H1 (cell line): Measurements from ENCODE around the gene CAMK2G. TPM values are rescaled to one million over a fixed set of nuclear protein-coding genes. Genes with fewer than 3 reads are reported as not detected.

Experiments used
- EGR1 ChIP-seq: IDR thresholded peaks from 2 replicates; pipeline ENCODE4 v1.6.1; 2011; ENCODE audit warnings: low read depth, low read length, borderline replicate concordance
- FOSL1 ChIP-seq: IDR thresholded peaks from 2 replicates; pipeline ENCODE4 v1.6.1; 2011; ENCODE audit warnings: mild to moderate bottlenecking, low read depth, low read length, moderate library complexity; ENCODE audit not compliant: insufficient read depth
- RAD21 ChIP-seq, 2 experiments: IDR thresholded peaks in 1 of 2; conservative IDR thresholded peaks in 1 of 2; 2 replicates each; pipeline ENCODE4 v1.6.1; 2011; ENCODE audit warnings: low read depth in 2 of 2, low read length in 2 of 2, improper control_type of control experiment in 1 of 2, inconsistent platforms in 1 of 2, mild to moderate bottlenecking in 1 of 2, moderate library complexity in 1 of 2
- SIX5 ChIP-seq: IDR thresholded peaks from 2 replicates; pipeline ENCODE4 v1.6.1; 2011; ENCODE audit warnings: mild to moderate bottlenecking, low read depth, low read length
- SP1 ChIP-seq: IDR thresholded peaks from 2 replicates; pipeline ENCODE4 v1.6.1; 2011; ENCODE audit warnings: low read depth, low read length
- TCF12 ChIP-seq: IDR thresholded peaks from 2 replicates; pipeline ENCODE4 v1.6.1; 2011; ENCODE audit warnings: low read depth, mild to moderate bottlenecking, low read length
- polyA plus RNA-seq, 7 experiments: library from polyadenylated mRNA; depleted of rRNA in 3 of 7; stranded (reverse) in 5 of 7; unstranded in 2 of 7; fragments of >200 nt in 5 of 7; fragments of 200-250 nt in 2 of 7; gene quantifications; 1 replicate in 5 of 7; 2 replicates in 1 of 7; 4 replicates in 1 of 7; pipeline versions ENCODE4 v1.2.1 to v1.2.3, GENCODE V29; 2011 to 2013; ENCODE audit warnings: missing spikeins in 2 of 7, mixed read lengths in 2 of 7
- total RNA-seq: library from RNA; stranded (reverse); fragmentation: NEBNext Ultra II Directional; extraction: Animal tissue kit (Norgen Biotek cat#: 25700); gene quantifications from 2 replicates; pipeline ENCODE4 v1.2.1, GENCODE V29; 2021
- TF ChIP-seq, protein P1 (sequence below), 3 experiments: IDR thresholded peaks; 1 replicate in 2 of 3; 2 replicates in 1 of 3; pipeline versions ENCODE4 v1.5.1 to v1.6.1; 2011; ENCODE audit warnings: low read length in 3 of 3, mild to moderate bottlenecking in 3 of 3, inconsistent platforms in 2 of 3, low read depth in 1 of 3, moderate library complexity in 1 of 3; ENCODE audit not compliant: insufficient read depth in 1 of 3; ENCODE audit errors: control extremely low read depth in 1 of 3
- TF ChIP-seq, protein P2 (sequence below): fragments of 300-600 bp; sonication (generic); IDR thresholded peaks from 2 replicates; pipeline ENCODE4 v1.7.1; 2012; ENCODE audit warnings: low read length, moderate library complexity, mild to moderate bottlenecking, inconsistent platforms; ENCODE audit not compliant: insufficient replicate concordance

Gene CAMK2G
- total and polyA plus RNA-seq, 2 of the 8 experiments (the other 6 are each of a cell fraction or from before 2014, with no cell fraction given), result 28.9 to 31.7 TPM

DNA sequence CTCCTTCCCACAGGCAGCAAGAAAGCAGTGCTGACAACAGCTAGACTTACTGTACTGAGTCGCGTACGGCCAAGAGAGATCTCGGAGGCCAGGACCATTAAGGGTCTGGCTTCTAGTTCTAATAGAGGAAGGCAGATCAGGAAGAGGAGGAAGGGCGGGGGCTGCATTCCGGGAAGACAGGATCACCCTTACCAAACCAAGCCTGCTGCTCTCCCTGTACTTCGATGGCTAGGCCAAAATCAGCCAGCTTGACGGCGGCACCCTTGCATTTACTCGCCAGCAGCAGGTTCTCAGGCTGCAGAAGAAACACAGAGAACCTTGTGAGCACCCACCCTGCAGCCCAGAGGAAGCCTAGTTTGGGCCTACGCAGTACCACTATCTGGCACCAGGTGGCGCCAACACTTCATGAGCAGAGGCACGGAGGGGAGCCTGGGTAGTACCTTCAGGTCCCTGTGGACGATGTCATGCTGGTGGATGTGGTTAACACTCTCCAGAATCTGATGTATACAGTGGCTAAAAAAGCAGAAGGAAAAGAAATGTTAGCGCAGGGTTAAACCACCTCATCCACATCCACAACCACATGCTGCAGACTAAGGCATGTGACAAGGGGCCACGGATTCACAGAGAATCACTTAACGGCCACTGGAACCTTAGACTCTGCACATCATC lies 25.4 kb downstream of the CAMK2G start (continued):
- TF ChIP-seq RAD21 (IDR thresholded peaks at IDR 0.05 in 1 of 2, conservative IDR thresholded peaks at IDR 0.05 in 1 of 2; ENCODE audit: low read depth in 2 of 2, low read length in 2 of 2) (peak; percentile 95 to 98), FOSL1 (no peak), EGR1 (no peak), TCF12 (no peak), SP1 (no peak), SIX5 (no peak)
- TF ChIP-seq, protein P1, sequence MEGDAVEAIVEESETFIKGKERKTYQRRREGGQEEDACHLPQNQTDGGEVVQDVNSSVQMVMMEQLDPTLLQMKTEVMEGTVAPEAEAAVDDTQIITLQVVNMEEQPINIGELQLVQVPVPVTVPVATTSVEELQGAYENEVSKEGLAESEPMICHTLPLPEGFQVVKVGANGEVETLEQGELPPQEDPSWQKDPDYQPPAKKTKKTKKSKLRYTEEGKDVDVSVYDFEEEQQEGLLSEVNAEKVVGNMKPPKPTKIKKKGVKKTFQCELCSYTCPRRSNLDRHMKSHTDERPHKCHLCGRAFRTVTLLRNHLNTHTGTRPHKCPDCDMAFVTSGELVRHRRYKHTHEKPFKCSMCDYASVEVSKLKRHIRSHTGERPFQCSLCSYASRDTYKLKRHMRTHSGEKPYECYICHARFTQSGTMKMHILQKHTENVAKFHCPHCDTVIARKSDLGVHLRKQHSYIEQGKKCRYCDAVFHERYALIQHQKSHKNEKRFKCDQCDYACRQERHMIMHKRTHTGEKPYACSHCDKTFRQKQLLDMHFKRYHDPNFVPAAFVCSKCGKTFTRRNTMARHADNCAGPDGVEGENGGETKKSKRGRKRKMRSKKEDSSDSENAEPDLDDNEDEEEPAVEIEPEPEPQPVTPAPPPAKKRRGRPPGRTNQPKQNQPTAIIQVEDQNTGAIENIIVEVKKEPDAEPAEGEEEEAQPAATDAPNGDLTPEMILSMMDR (IDR thresholded peaks at IDR 0.05; ENCODE audit: control extremely low read depth in 1 of 3, insufficient read depth in 1 of 3, low read depth in 1 of 3, low read length in 3 of 3), result peak; percentile 94 to 100 (median 99)
- TF ChIP-seq, protein P2, sequence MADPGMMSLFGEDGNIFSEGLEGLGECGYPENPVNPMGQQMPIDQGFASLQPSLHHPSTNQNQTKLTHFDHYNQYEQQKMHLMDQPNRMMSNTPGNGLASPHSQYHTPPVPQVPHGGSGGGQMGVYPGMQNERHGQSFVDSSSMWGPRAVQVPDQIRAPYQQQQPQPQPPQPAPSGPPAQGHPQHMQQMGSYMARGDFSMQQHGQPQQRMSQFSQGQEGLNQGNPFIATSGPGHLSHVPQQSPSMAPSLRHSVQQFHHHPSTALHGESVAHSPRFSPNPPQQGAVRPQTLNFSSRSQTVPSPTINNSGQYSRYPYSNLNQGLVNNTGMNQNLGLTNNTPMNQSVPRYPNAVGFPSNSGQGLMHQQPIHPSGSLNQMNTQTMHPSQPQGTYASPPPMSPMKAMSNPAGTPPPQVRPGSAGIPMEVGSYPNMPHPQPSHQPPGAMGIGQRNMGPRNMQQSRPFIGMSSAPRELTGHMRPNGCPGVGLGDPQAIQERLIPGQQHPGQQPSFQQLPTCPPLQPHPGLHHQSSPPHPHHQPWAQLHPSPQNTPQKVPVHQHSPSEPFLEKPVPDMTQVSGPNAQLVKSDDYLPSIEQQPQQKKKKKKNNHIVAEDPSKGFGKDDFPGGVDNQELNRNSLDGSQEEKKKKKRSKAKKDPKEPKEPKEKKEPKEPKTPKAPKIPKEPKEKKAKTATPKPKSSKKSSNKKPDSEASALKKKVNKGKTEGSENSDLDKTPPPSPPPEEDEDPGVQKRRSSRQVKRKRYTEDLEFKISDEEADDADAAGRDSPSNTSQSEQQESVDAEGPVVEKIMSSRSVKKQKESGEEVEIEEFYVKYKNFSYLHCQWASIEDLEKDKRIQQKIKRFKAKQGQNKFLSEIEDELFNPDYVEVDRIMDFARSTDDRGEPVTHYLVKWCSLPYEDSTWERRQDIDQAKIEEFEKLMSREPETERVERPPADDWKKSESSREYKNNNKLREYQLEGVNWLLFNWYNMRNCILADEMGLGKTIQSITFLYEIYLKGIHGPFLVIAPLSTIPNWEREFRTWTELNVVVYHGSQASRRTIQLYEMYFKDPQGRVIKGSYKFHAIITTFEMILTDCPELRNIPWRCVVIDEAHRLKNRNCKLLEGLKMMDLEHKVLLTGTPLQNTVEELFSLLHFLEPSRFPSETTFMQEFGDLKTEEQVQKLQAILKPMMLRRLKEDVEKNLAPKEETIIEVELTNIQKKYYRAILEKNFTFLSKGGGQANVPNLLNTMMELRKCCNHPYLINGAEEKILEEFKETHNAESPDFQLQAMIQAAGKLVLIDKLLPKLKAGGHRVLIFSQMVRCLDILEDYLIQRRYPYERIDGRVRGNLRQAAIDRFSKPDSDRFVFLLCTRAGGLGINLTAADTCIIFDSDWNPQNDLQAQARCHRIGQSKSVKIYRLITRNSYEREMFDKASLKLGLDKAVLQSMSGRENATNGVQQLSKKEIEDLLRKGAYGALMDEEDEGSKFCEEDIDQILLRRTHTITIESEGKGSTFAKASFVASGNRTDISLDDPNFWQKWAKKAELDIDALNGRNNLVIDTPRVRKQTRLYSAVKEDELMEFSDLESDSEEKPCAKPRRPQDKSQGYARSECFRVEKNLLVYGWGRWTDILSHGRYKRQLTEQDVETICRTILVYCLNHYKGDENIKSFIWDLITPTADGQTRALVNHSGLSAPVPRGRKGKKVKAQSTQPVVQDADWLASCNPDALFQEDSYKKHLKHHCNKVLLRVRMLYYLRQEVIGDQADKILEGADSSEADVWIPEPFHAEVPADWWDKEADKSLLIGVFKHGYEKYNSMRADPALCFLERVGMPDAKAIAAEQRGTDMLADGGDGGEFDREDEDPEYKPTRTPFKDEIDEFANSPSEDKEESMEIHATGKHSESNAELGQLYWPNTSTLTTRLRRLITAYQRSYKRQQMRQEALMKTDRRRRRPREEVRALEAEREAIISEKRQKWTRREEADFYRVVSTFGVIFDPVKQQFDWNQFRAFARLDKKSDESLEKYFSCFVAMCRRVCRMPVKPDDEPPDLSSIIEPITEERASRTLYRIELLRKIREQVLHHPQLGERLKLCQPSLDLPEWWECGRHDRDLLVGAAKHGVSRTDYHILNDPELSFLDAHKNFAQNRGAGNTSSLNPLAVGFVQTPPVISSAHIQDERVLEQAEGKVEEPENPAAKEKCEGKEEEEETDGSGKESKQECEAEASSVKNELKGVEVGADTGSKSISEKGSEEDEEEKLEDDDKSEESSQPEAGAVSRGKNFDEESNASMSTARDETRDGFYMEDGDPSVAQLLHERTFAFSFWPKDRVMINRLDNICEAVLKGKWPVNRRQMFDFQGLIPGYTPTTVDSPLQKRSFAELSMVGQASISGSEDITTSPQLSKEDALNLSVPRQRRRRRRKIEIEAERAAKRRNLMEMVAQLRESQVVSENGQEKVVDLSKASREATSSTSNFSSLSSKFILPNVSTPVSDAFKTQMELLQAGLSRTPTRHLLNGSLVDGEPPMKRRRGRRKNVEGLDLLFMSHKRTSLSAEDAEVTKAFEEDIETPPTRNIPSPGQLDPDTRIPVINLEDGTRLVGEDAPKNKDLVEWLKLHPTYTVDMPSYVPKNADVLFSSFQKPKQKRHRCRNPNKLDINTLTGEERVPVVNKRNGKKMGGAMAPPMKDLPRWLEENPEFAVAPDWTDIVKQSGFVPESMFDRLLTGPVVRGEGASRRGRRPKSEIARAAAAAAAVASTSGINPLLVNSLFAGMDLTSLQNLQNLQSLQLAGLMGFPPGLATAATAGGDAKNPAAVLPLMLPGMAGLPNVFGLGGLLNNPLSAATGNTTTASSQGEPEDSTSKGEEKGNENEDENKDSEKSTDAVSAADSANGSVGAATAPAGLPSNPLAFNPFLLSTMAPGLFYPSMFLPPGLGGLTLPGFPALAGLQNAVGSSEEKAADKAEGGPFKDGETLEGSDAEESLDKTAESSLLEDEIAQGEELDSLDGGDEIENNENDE, result no peak
